SK-N-MC (cell line): Measurements from ENCODE around the gene PBX4.

Experiments used
- EZH2 ChIP-seq: fragments of 200-600 bp; sonication (generic); IDR thresholded peaks from one replicate; pipeline ENCODE4 v1.6.1; 2017; ENCODE audit warnings: antibody characterized with exemption
- POLR2AphosphoS5 ChIP-seq: IDR thresholded peaks from 2 replicates; pipeline ENCODE4 v1.6.1; 2012; ENCODE audit warnings: mild to moderate bottlenecking, low read depth, low read length, borderline replicate concordance

DNA sequence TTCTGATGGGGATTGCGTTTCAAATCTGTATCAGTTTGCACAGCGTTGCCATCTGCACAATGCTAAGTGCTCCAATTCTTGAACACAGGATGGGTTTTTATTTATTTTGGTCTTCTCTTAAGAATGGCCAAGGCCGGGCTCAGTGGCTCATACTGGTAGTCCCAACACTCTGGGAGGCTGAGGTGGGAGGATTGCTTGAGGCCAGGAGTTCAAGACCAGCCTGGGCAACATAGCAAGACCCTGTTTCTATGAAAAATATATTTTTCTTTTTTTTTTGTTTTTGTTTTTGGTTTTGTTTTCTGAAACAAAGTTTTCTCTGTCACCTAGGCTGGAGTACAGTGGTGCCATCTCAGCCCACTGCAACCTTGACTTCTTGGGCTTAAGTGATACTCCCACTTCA is 95.3 kb downstream of the PBX4 start:
- TF ChIP-seq EZH2 (no peak), POLR2AphosphoS5 (no peak)
